Activated CD8-positive, alpha-beta T cell treated with anti-CD3 and anti-CD28 coated beads for 36 hours (primary cell): ENCODE data around the gene FOXJ1. TPM values are rescaled to one million over a fixed set of nuclear protein-coding genes. Genes with fewer than 3 reads are reported as not detected.
A peak's percentile ranks its signal among the peaks of the same experiment; 100 is the strongest.

Experiments used
- ATAC-seq: fragments of 200-7000 bp; cut with Tn5 transposase; one replicate; pipeline ENCODE4 v1.10.0; 2021; ENCODE audit warnings: mild to moderate bottlenecking, moderate library complexity
- CTCF ChIA-PET: fragments of 350-600 bp; sonication (Branson Sonifier 250); formaldehyde crosslinking; loops from one replicate; lab custom pipeline; 2021; ENCODE audit warnings: antibody characterized with exemption; lab: Charles Lee
- POLR2A ChIA-PET: fragments of 350-600 bp; sonication (Branson Sonifier 250); formaldehyde crosslinking; loops from one replicate; lab custom pipeline; 2021; ENCODE audit warnings: antibody characterized with exemption; lab: Charles Lee
- DNase-seq: peaks from one replicate; pipeline ENCODE4 v3.0.0-alpha.2; 2020
- H3K27ac Mint-ChIP-seq: one replicate; pipeline ENCODE4 v1.8.0; 2021; ENCODE audit warnings: mild to moderate bottlenecking, mixed read lengths
- H3K27me3 Mint-ChIP-seq: one replicate; pipeline ENCODE4 v1.8.0; 2021; ENCODE audit warnings: mixed read lengths
- H3K36me3 Mint-ChIP-seq: one replicate; pipeline ENCODE4 v1.8.0; 2021; ENCODE audit warnings: low read depth, mixed read lengths
- H3K4me1 Mint-ChIP-seq: one replicate; pipeline ENCODE4 v1.8.0; 2021; ENCODE audit warnings: low read depth, mixed read lengths
- H3K4me3 Mint-ChIP-seq: one replicate; pipeline ENCODE4 v1.8.0; 2021; ENCODE audit warnings: mild to moderate bottlenecking, moderate library complexity, mixed read lengths
- H3K9me3 Mint-ChIP-seq: one replicate; pipeline ENCODE4 v1.8.0; 2021; ENCODE audit warnings: mixed read lengths
- CTCF ChIP-seq: fragments of 200-600 bp; IDR thresholded peaks from one replicate; pipeline ENCODE4 v1.8.0; 2022; ENCODE audit warnings: antibody characterized with exemption, mild to moderate bottlenecking
- intact Hi-C: fragments of 100-400 bp; cut with micrococcal nuclease; formaldehyde crosslinking; loops from one replicate; pipeline ENCODE4 v1.10.0; 2022
- total RNA-seq, 2 experiments: library from RNA; stranded (reverse); gene quantifications; one replicate each; pipeline ENCODE4 v1.2.3, GENCODE V29; 2021

FOXJ1 gene
- total RNA-seq, 2 experiments from 2014 or later = 11.1 to 11.6 TPM

GRCh38 chr17:76140661-76141211 is 309 bp downstream of the FOXJ1 start:
- H3K4me3 Mint-ChIP-seq = peak overlapping the region; percentile 72
- ChIA-PET CTCF (interaction anchor here (0.8 to 7.9 kb wide), 12 partner anchors 9 to 139 kb away, joined by 3 to 80 read pairs (median 5); no protein-coding TSS in a partner anchor), POLR2A (interaction anchor here (0.6 to 7.3 kb wide), 14 partner anchors 10 to 153 kb away, joined by 3 to 56 read pairs (median 3); partner anchors contain the start of genes EXOC7 and UBALD2)
- no peaks in the 10 kb centered on the region for H3K9me3 Mint-ChIP-seq
- peaks cover 1% of the 10 kb centered on the region for H3K27me3 Mint-ChIP-seq
- DNase-seq (no peak), ATAC-seq (peak; percentile 6)
- H3K4me1 Mint-ChIP-seq = peaks cover 51% of the 10 kb centered on the region
- TF ChIP-seq CTCF = no peak
- peaks cover 7% of the 10 kb centered on the region for H3K36me3 Mint-ChIP-seq
- intact Hi-C loops = loop anchor here (5.0 kb wide), 1 partner anchor 127 kb away; the partner anchor contains the start of gene UBALD2
- peak overlapping the region; percentile 34 for H3K27ac Mint-ChIP-seq

GRCh38 chr17:76139801-76140660 is 1.0 kb downstream of the FOXJ1 start:
- peak overlapping the region; percentile 74 for H3K4me3 Mint-ChIP-seq
- peaks cover 51% of the 10 kb centered on the region for H3K4me1 Mint-ChIP-seq
- peak; percentile 76 for DNase-seq
- TF ChIP-seq CTCF = no peak
- ATAC-seq = peak; percentile 41
- peaks cover 5% of the 10 kb centered on the region for H3K36me3 Mint-ChIP-seq
- peaks cover 1% of the 10 kb centered on the region for H3K27me3 Mint-ChIP-seq
- intact Hi-C loops = loop anchor here (5.0 kb wide), 1 partner anchor 127 kb away; the partner anchor contains the start of gene UBALD2
- CTCF ChIA-PET = interaction anchor here (0.8 to 7.9 kb wide), 10 partner anchors 9 to 140 kb away, joined by 3 to 80 read pairs (median 5); no protein-coding TSS in a partner anchor
- POLR2A ChIA-PET = interaction anchor here (0.6 to 7.3 kb wide), 9 partner anchors 37 to 154 kb away, joined by 3 to 56 read pairs (median 3); partner anchors contain the start of gene UBALD2
- no peaks in the 10 kb centered on the region for H3K9me3 Mint-ChIP-seq
- peak overlapping the region; percentile 71 for H3K27ac Mint-ChIP-seq

- Mint-ChIP-seq H3K4me1 (peaks cover 49% of the 10 kb centered on the region), H3K27me3 (peaks cover 1% of the 10 kb centered on the region), H3K4me3 (peak overlapping the region; percentile 74), H3K9me3 (no peaks in the 10 kb centered on the region), H3K36me3 (no peaks in the 10 kb centered on the region), H3K27ac (peak overlapping the region; percentile 71)
- intact Hi-C loops = no loop called here
- ChIA-PET POLR2A (interaction anchor here (1.3 kb wide), 1 partner anchor 38 kb away, joined by 3 read pairs; no protein-coding TSS in a partner anchor), CTCF (no interaction called here)
- no peak for TF ChIP-seq CTCF
- ATAC-seq (no peak), DNase-seq (no peak)
Observed at GRCh38 chr17:76138896-76139752, 1.9 kb downstream of the FOXJ1 start.

GRCh38 chr17:76138234-76138895 is 2.7 kb downstream of the FOXJ1 start:
- intact Hi-C loops = no loop called here
- peaks cover 46% of the 10 kb centered on the region for H3K4me1 Mint-ChIP-seq
- DNase-seq = no peak
- no peak overlapping the region for H3K27ac Mint-ChIP-seq
- POLR2A ChIA-PET = interaction anchor here (0.6 to 1.1 kb wide), 3 partner anchors 11 to 74 kb away, joined by 3 read pairs; no protein-coding TSS in a partner anchor
- H3K36me3 Mint-ChIP-seq = no peaks in the 10 kb centered on the region
- CTCF ChIA-PET = no interaction called here
- no peaks in the 10 kb centered on the region for H3K9me3 Mint-ChIP-seq
- peaks cover 1% of the 10 kb centered on the region for H3K27me3 Mint-ChIP-seq
- ATAC-seq = no peak
- no peak overlapping the region for H3K4me3 Mint-ChIP-seq
- no peak for TF ChIP-seq CTCF
